MCF 10A (cell line): Measurements from ENCODE around the gene ZBTB32. TPM values are rescaled to one million over a fixed set of nuclear protein-coding genes. Genes with fewer than 3 reads are reported as not detected.

Source experiments
- BruUV-seq: library from RNA; stranded (reverse); fragments of 400-500 nt; replicated peaks from 2 replicates; lab custom pipeline; 2021; lab: Mats Ljungman, UMichigan
- CTCF ChIA-PET: fragments of 300-600 bp; sonication (Branson Sonifier 250); formaldehyde crosslinking; extraction: SDS; loops from one replicate; lab custom pipeline; 2021; ENCODE audit warnings: antibody characterized with exemption, inconsistent platforms; lab: Yijun Ruan, JAX
- POLR2A ChIA-PET: fragments of 300-600, 350-650 bp; sonication (Branson Sonifier 250); formaldehyde crosslinking; extraction: SDS; loops from one replicate; lab custom pipeline; 2020; ENCODE audit warnings: antibody characterized with exemption, inconsistent platforms; lab: Yijun Ruan, JAX
- DNase-seq: peaks from one replicate; pipeline ENCODE4 v3.0.0-alpha.2; 2018; ENCODE audit not compliant: unreplicated experiment
- H3K27ac Mint-ChIP-seq: one replicate; pipeline ENCODE4 v1.8.0; 2022; ENCODE audit warnings: mild to moderate bottlenecking, low read depth, mixed read lengths; ENCODE audit not compliant: unreplicated experiment
- H3K27me3 Mint-ChIP-seq: one replicate; pipeline ENCODE4 v1.8.0; 2022; ENCODE audit warnings: mixed read lengths; ENCODE audit not compliant: insufficient read depth, unreplicated experiment
- H3K36me3 Mint-ChIP-seq: one replicate; pipeline ENCODE4 v1.8.0; 2022; ENCODE audit warnings: mild to moderate bottlenecking, moderate library complexity, mixed read lengths; ENCODE audit not compliant: insufficient read depth, unreplicated experiment
- H3K4me1 Mint-ChIP-seq: one replicate; pipeline ENCODE4 v1.8.0; 2022; ENCODE audit warnings: mixed read lengths; ENCODE audit not compliant: insufficient read depth, unreplicated experiment
- H3K4me3 Mint-ChIP-seq: one replicate; pipeline ENCODE4 v1.8.0; 2022; ENCODE audit warnings: mild to moderate bottlenecking, moderate library complexity, mixed read lengths; ENCODE audit not compliant: unreplicated experiment
- H3K9me3 Mint-ChIP-seq: one replicate; pipeline ENCODE4 v1.8.0; 2022; ENCODE audit warnings: mixed read lengths; ENCODE audit not compliant: unreplicated experiment
- CTCF ChIP-seq: fragments of 200-600 bp; IDR thresholded peaks from one replicate; pipeline ENCODE4 v1.8.0; 2022; ENCODE audit warnings: antibody characterized with exemption, mild to moderate bottlenecking; ENCODE audit not compliant: unreplicated experiment
- intact Hi-C: fragments of 100-400 bp; cut with micrococcal nuclease; formaldehyde crosslinking; loops from 2 replicates; pipeline ENCODE4 v1.14.1; 2022
- total RNA-seq: library from RNA; stranded (reverse); gene quantifications from 2 replicates; pipeline ENCODE4 v1.2.3, GENCODE V29; 2022

The ZBTB32 gene
- total RNA-seq, 1 experiment from 2014 or later = not detected

DNA sequence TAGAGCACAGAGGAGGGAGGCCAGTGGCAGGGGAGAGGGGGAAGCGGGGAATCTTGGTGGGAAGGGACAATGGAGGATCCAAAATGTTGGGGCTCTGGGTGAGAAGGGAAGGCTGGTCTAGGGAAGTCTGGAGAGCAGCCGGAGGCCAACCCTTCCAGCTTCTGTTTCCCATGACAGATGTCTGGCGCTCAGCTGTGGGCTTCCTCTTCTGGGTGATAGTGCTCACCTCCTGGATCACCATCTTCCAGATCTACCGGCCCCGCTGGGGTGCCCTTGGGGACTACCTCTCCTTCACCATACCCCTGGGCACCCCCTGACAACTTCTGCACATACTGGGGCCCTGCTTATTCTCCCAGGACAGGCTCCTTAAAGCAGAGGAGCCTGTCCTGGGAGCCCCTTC, 42.2 kb downstream of the ZBTB32 start:
- intact Hi-C loops = no loop called here
- no peak for TF ChIP-seq CTCF
- H3K4me3 Mint-ChIP-seq = peak overlapping the region; percentile 99
- CTCF ChIA-PET = no interaction called here
- H3K27ac Mint-ChIP-seq = peak overlapping the region; percentile 100
- POLR2A ChIA-PET = interaction anchor here (0.8 to 3.1 kb wide), 3 partner anchors 103 to 394 kb away, joined by 3 to 12 read pairs (median 3); no protein-coding TSS in a partner anchor
- H3K9me3 Mint-ChIP-seq = no peaks in the 10 kb centered on the region
- peaks cover 31% of the 10 kb centered on the region for H3K36me3 Mint-ChIP-seq
- peaks cover 32% of the 10 kb centered on the region for H3K4me1 Mint-ChIP-seq
- no TSS peak for BruUV-seq
- no peaks in the 10 kb centered on the region for H3K27me3 Mint-ChIP-seq
- DNase-seq = no peak

DNA sequence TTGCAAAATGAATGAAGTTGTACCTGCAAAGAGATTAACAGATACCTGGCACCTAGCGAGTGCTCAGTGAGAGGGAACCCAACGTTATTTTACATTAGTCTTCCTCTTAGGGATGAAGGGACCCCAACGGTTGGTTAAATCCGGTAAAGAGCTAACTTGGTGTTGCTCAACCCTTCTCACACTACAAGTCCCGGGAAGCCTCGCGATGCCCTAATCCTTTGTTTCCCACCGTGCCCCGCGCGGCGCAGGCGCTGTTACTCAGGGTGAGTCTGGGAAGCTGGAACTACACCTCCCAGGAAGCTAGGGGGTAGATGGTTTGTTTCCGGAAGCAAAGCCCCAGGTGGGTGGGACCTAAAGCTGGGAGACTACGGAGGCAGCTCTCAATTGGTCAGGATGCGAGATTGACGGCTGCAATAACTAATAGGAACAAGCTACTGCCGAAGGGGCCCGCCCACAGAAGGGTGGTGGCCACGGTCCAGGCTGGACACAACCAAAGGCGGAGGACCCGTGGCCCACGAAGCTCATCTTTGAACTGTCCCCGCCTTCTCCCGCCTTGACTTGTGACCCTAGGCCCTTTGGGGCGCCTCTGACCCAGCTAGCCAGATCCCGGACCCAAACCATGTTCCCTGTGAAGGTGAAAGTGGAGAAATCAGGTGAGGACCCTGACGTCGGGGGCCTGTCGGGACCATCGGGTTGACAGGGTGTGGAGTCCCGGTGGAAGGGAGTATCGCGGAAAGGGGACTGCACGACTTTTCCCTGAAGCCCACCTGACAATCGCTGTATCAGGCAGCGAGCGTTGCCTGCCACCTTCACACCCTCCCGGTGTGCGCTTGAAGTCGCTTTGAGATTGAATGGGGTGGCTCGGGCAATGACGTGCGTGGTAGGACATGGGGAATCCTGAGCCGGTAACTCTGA, 44.0 kb downstream of the ZBTB32 start, which contains the start of gene LIN37:
TSS of gene LIN37 (plus strand) at position 471 of the 915 bp plus-strand sequence. CDS start at position 620, 149 bp downstream.
- Mint-ChIP-seq H3K4me3 (peak within 1 kb of the TSS; percentile 94), H3K27me3 (no peaks in the 10 kb centered on the region), H3K27ac (peak within 1 kb of the TSS; percentile 87), H3K36me3 (peaks cover 25% of the 10 kb centered on the region), H3K9me3 (no peaks in the 10 kb centered on the region), H3K4me1 (peaks cover 27% of the 10 kb centered on the region)
- no peak for TF ChIP-seq CTCF
- peak; percentile 100 for DNase-seq
- ChIA-PET POLR2A (interaction anchor here (0.6 to 2.1 kb wide), 15 partner anchors 8 to 230 kb away, joined by 3 to 12 read pairs (median 4); partner anchors contain the start of gene PROSER3), CTCF (interaction anchor here (0.6 to 1.4 kb wide), 5 partner anchors 12 to 191 kb away, joined by 3 to 5 read pairs (median 5); no protein-coding TSS in a partner anchor)
- BruUV-seq = TSS peak; percentile 46
- intact Hi-C loops = loop anchor here (1.0 kb wide), 2 partner anchors 9 to 183 kb away; partner anchors contain the start of gene HSPB6

GRCh38 chr19:35750167-35750566, 45.8 kb downstream of the ZBTB32 start:
- DNase-seq = no peak
- intact Hi-C loops = no loop called here
- no peaks in the 10 kb centered on the region for H3K9me3 Mint-ChIP-seq
- H3K36me3 Mint-ChIP-seq = peaks cover 22% of the 10 kb centered on the region
- POLR2A ChIA-PET = interaction anchor here (2.1 kb wide), 1 partner anchor 10 kb away, joined by 9 read pairs; no protein-coding TSS in a partner anchor
- BruUV-seq = no TSS peak
- peak overlapping the region; percentile 2 for H3K27ac Mint-ChIP-seq
- TF ChIP-seq CTCF = no peak
- H3K27me3 Mint-ChIP-seq = no peaks in the 10 kb centered on the region
- peaks cover 21% of the 10 kb centered on the region for H3K4me1 Mint-ChIP-seq
- H3K4me3 Mint-ChIP-seq = peak overlapping the region; percentile 94
- CTCF ChIA-PET = no interaction called here
